ENCODE results near the gene CCDC13.

GRCh38 chr3:42736531-42736930 is 36.5 kb downstream of the CCDC13 start:
- no peak for TF ChIP-seq POLR2A (IDR thresholded peaks at IDR 0.05; ENCODE audit: low read length)
- TF ChIP-seq GATA1 (IDR thresholded peaks at IDR 0.05; ENCODE audit: low read depth, low read length): no peak

All from erythroblast (primary cell).